ENCODE measurements around the gene RBM20. TPM values are rescaled to one million over a fixed set of nuclear protein-coding genes. Genes with fewer than 3 reads are reported as not detected.
A peak's percentile ranks its signal among the peaks of the same experiment; 100 is the strongest.
"Not testable (repeated sequence)": the region's sequence is repeated elsewhere in the genome, so short reads cannot be mapped to it uniquely, and the experiment has no call there.

RBM20 gene
- total and polyA plus RNA-seq, 2 experiments from 2014 or later: not detected

GRCh38 chr10:110664483-110665420 is 20.6 kb downstream of the RBM20 start:
- no peaks in the 10 kb centered on the region for H3K79me2 ChIP-seq (ENCODE audit: insufficient read depth)
- H3K4me3 ChIP-seq: no peak overlapping the region
- H3K27ac ChIP-seq: no peak overlapping the region
- TF ChIP-seq EZH2 (IDR thresholded peaks at IDR 0.05; ENCODE audit: insufficient read depth, poor library complexity, severe bottlenecking) (no peak), EZH2phosphoT487 (IDR thresholded peaks at IDR 0.05; ENCODE audit: insufficient read depth, low read depth) (no peak)
- H3K36me3 ChIP-seq (ENCODE audit: low read depth): no peaks in the 10 kb centered on the region
- peak; percentile 93 for DNase-seq
- no peaks in the 10 kb centered on the region for H3K9me2 ChIP-seq (ENCODE audit: insufficient read depth)
- no peaks in the 10 kb centered on the region for H3K27me3 ChIP-seq (replicated peaks; ENCODE audit: insufficient read depth)
- 35 to 42% methylated on average over 10 of the region's 10 CpGs for WGBS, 2 experiments (ENCODE audit: low coverage in 1 of 2, low lambda C conversion rate in 2 of 2, missing lambda C conversion rate in 2 of 2)
- in situ Hi-C loops (cut with MboI): no loop called here
- H3K4me1 ChIP-seq (ENCODE audit: insufficient read depth): peaks cover 6% of the 10 kb centered on the region
- no peaks in the 10 kb centered on the region for H4K20me1 ChIP-seq (ENCODE audit: insufficient read depth)
- H3K9ac ChIP-seq: no peak overlapping the region
- 0 out of 2 replicates have a peak, but pooled peaks cover 4% of the 10 kb centered on the region for H3F3A ChIP-seq (ENCODE audit: insufficient read depth)
- no peaks in the 10 kb centered on the region for H3K9me3 ChIP-seq (ENCODE audit: low read depth)
- H2AFZ ChIP-seq: no peak overlapping the region
- H3K4me2 ChIP-seq (ENCODE audit: unreplicated experiment): no peak overlapping the region

DNA sequence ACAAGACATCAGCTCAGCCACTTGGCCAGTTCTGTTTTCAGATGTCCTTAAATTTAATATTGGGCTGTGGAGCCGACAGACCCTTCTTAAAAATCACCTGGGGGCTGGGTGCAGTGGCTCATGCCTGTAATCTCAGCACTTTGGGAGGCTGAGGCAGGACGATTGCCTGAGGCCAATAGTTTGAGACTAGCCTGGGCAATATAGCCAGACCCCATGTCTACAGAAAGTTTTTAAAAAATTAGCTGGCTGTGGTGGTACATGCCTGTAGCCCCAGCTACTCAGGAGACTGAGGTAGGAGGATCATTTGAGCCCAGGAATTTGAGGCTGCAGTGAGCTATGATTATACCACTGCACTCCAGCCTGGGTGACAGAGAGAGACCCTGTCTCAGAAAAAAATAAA is 22.1 kb downstream of the RBM20 start:
- in situ Hi-C loops (cut with MboI); H3K27ac ChIP-seq; H3K79me2 ChIP-seq (ENCODE audit: insufficient read depth); H2AFZ ChIP-seq; DNase-seq; H3K4me3 ChIP-seq; H4K20me1 ChIP-seq (ENCODE audit: insufficient read depth); H3K4me1 ChIP-seq (ENCODE audit: insufficient read depth); H3K27me3 ChIP-seq (replicated peaks; ENCODE audit: insufficient read depth); H3K36me3 ChIP-seq (ENCODE audit: low read depth); H3K9me3 ChIP-seq (ENCODE audit: low read depth); H3K9me2 ChIP-seq (ENCODE audit: insufficient read depth); H3K4me2 ChIP-seq (ENCODE audit: unreplicated experiment); H3F3A ChIP-seq (ENCODE audit: insufficient read depth); H3K9ac ChIP-seq: not testable (repeated sequence)
- 36 to 42% methylated on average over 2 of the region's 2 CpGs for WGBS, 2 experiments (ENCODE audit: low coverage in 1 of 2, low lambda C conversion rate in 2 of 2, missing lambda C conversion rate in 2 of 2)

DNA sequence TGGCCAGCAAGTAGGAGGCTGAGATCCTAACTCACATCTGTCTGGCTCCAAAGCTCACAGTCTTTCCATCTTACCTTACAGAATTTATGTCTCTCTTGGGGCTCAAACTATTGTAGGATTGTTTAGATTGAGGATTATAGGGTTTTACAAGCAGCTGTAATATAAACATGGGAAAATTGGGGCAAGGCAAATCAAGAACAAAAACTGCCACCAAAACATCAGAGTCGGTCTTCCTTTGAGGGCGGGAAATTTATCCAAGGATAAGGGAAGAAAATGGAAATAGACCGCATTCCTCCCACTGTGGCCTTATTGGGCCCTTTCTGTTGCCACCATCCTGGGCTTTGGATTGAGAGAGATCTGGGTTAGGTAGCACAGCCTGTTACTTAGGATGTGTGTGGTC is 22.5 kb downstream of the RBM20 start:
- TF ChIP-seq EZH2phosphoT487 (IDR thresholded peaks at IDR 0.05; ENCODE audit: insufficient read depth, low read depth) (no peak), EZH2 (IDR thresholded peaks at IDR 0.05; ENCODE audit: insufficient read depth, poor library complexity, severe bottlenecking) (no peak)
- no peak overlapping the region for H3K27ac ChIP-seq

DNA sequence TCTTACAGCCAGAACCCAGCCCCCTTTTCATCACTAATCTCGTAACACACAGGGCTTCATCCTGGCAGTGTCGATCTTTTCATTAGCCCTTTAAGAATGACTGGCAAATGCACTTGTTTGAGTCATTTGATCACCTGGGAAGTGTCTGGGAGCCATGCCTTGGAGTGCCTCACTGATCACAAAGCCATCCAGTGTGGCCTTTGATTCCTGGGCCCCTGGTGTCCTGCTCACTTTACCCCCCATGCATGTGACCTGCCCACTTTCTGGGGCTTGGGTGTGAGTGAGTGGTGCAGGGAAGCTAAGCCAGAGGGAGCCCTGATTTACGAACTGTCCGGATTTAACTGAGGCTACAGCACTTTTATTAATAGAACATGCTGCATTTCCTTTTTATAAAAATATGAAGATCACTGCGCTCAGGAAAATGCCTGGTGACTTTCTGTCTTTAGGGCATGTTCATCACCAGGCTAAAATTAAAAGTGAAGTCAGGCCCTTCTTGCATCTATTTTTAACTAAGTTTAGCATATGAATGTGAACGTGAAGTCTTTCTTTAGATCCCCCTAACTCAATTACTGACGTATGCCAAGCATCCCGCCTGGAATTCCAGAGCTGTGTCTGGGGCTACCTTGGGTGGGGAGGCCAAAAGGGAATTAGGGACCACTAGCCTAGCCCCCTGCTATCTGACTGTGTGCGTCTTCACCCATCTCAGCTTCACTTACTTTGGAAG is 23.6 kb downstream of the RBM20 start:
- no peak overlapping the region for H3K4me3 ChIP-seq
- no peak for TF ChIP-seq EZH2phosphoT487 (IDR thresholded peaks at IDR 0.05; ENCODE audit: insufficient read depth, low read depth)
- TF ChIP-seq EZH2 (IDR thresholded peaks at IDR 0.05; ENCODE audit: insufficient read depth, poor library complexity, severe bottlenecking): no peak
- H3K9me2 ChIP-seq (ENCODE audit: insufficient read depth): no peaks in the 10 kb centered on the region
- no peaks in the 10 kb centered on the region for H3K9me3 ChIP-seq (ENCODE audit: low read depth)
- no peak overlapping the region for H3K27ac ChIP-seq
- no peaks in the 10 kb centered on the region for H4K20me1 ChIP-seq (ENCODE audit: insufficient read depth)
- H2AFZ ChIP-seq: no peak overlapping the region
- 85 to 89% methylated on average over 9 of the region's 9 CpGs for WGBS, 2 experiments (ENCODE audit: low coverage in 1 of 2, low lambda C conversion rate in 2 of 2, missing lambda C conversion rate in 2 of 2)
- H3K4me2 ChIP-seq (ENCODE audit: unreplicated experiment): no peak overlapping the region
- 0 out of 2 replicates have a peak, but pooled peaks cover 4% of the 10 kb centered on the region for H3F3A ChIP-seq (ENCODE audit: insufficient read depth)
- H3K27me3 ChIP-seq (replicated peaks; ENCODE audit: insufficient read depth): 0 out of 2 replicates have a peak, but pooled peaks cover 3% of the 10 kb centered on the region
- H3K79me2 ChIP-seq (ENCODE audit: insufficient read depth): no peaks in the 10 kb centered on the region
- DNase-seq: no peak
- no peak overlapping the region for H3K9ac ChIP-seq
- H3K36me3 ChIP-seq (ENCODE audit: low read depth): no peaks in the 10 kb centered on the region
- in situ Hi-C loops (cut with MboI): no loop called here
- peaks cover 9% of the 10 kb centered on the region for H3K4me1 ChIP-seq (ENCODE audit: insufficient read depth)

More for the DNA sequence above, 22.5 kb downstream of the RBM20 start:
- H3K9me2 ChIP-seq (ENCODE audit: insufficient read depth): no peaks in the 10 kb centered on the region
- in situ Hi-C loops (cut with MboI): no loop called here
- H3K27me3 ChIP-seq (replicated peaks; ENCODE audit: insufficient read depth): no peaks in the 10 kb centered on the region
- H2AFZ ChIP-seq: no peak overlapping the region
- H4K20me1 ChIP-seq (ENCODE audit: insufficient read depth): no peaks in the 10 kb centered on the region
- no peak for DNase-seq
- H3K4me2 ChIP-seq (ENCODE audit: unreplicated experiment): no peak overlapping the region
- H3F3A ChIP-seq (ENCODE audit: insufficient read depth): 0 out of 2 replicates have a peak, but pooled peaks cover 4% of the 10 kb centered on the region
- no peaks in the 10 kb centered on the region for H3K79me2 ChIP-seq (ENCODE audit: insufficient read depth)
- H3K4me3 ChIP-seq: no peak overlapping the region
- H3K9ac ChIP-seq: no peak overlapping the region
- WGBS, 2 experiments (ENCODE audit: low coverage in 1 of 2, low lambda C conversion rate in 2 of 2, missing lambda C conversion rate in 2 of 2): 98 to 99% methylated on average over 3 of the region's 3 CpGs
- peaks cover 6% of the 10 kb centered on the region for H3K4me1 ChIP-seq (ENCODE audit: insufficient read depth)
- H3K36me3 ChIP-seq (ENCODE audit: low read depth): no peaks in the 10 kb centered on the region
- H3K9me3 ChIP-seq (ENCODE audit: low read depth): no peaks in the 10 kb centered on the region
